Adrenal gland (tissue), 12 donors: ENCODE results near the gene GFOD2. TPM values are rescaled to one million over a fixed set of nuclear protein-coding genes. Genes with fewer than 3 reads are reported as not detected.

Source experiments
- DNase-seq, 7 donors: peaks; one replicate each; pipeline ENCODE4 v3.0.0-alpha.2; 2019 to 2020
- H3K27ac ChIP-seq, 5 donors: fragments of 200-600 bp; sonication (generic) in 4 of 5; 1 replicate in 3 of 5; 2 replicates in 2 of 5; pipeline versions ENCODE4 v1.5.1 to v1.8.0; 2016 to 2020; ENCODE audit warnings: mild to moderate bottlenecking in 1 of 5
- H3K27me3 ChIP-seq: fragments of 200-600 bp; 2 replicates; pipeline ENCODE4 v1.8.0; 2021
- H3K36me3 ChIP-seq, 2 donors: fragments of 200-600 bp; replicated peaks in 1 of 2; 1 replicate in 1 of 2; 2 replicates in 1 of 2; pipeline versions ENCODE4 v1.5.1 to v1.8.0; 2018 to 2022
- H3K4me1 ChIP-seq, 2 donors: fragments of 200-600 bp; replicated peaks in 1 of 2; 1 replicate in 1 of 2; 2 replicates in 1 of 2; pipeline versions ENCODE4 v1.5.1 to v1.8.0; 2018 to 2021
- H3K4me3 ChIP-seq, 4 donors: fragments of 200-600 bp; sonication (generic) in 3 of 4; one replicate each; pipeline ENCODE4 v1.5.1; 2016 to 2018
- H3K9me3 ChIP-seq, 3 donors: fragments of 200-600 bp; sonication (generic) in 1 of 3; replicated peaks in 1 of 3; 1 replicate in 2 of 3; 2 replicates in 1 of 3; pipeline versions ENCODE4 v1.5.1 to v1.8.0; 2016 to 2021
- POLR2A ChIP-seq, 2 donors: fragments of 450-650 bp; IDR thresholded peaks; one replicate each; pipeline ENCODE4 v1.6.1; 2017; ENCODE audit warnings: antibody characterized with exemption in 2 of 2, mild to moderate bottlenecking in 2 of 2, moderate library complexity in 1 of 2
- WGBS, 4 donors: extraction: QIAGEN DNeasy Blood & Tissue Kit in 2 of 4; methylation state at CpG; one replicate each; pipeline versions ENCODE4 v1.1.5 to v1.1.7; 2013 to 2017; 5-methylcytosine and 5-hydroxymethylcytosine counted together
- intact Hi-C, 2 donors: fragments of 100-400 bp; cut with DNase I; formaldehyde crosslinking; loops; one replicate each; pipeline versions ENCODE4 v1.14.1 to v1.15.0; 2022 to 2023
- polyA plus RNA-seq, 3 donors: library from polyadenylated mRNA; stranded (reverse); fragments of 200-250 nt in 2 of 3; fragments of 350-450 nt in 1 of 3; fragmentation: Illumina TruSeq in 1 of 3; extraction: RNeasy Lipid Tissue Mini Kit (QIAGEN cat#74804) in 1 of 3; gene quantifications; one replicate each; pipeline ENCODE4 v1.2.3, GENCODE V29; 2013 to 2014
- total RNA-seq, 9 donors: library from RNA; depleted of rRNA in 4 of 9; stranded (reverse); fragments of >200 nt in 4 of 9; fragments of 120-200 nt in 1 of 9; fragmentation: NEBNext Ultra II Directional in 1 of 9; extraction: Animal tissue kit (Norgen Biotek cat#: 25700) in 1 of 9; gene quantifications; one replicate each; pipeline versions ENCODE4 v1.1.0 to v1.2.4, GENCODE V29; 2013 to 2023
- TF ChIP-seq, protein P1 (sequence below), 6 experiments: fragments of 450-650 bp in 4 of 6; fragments of 200-600 bp in 2 of 6; sonication (generic) in 1 of 6; IDR thresholded peaks; 1 replicate in 5 of 6; 2 replicates in 1 of 6; pipeline versions ENCODE4 v1.5.1 to v1.8.0; 2016 to 2021; ENCODE audit warnings: antibody characterized with exemption in 6 of 6, mild to moderate bottlenecking in 2 of 6, moderate library complexity in 1 of 6
- donor health status: healthy with polysubstance abuse.
- donor health status: Bipolar disorder and iron deficiency.
- donor health status: DM: yes; HTN: yes; CAD: no.
- donor health status: DM: no; HTN: no; CAD: no.
- donor health status: DM: no; HTN: no; CAD: no.
- donor health status: DM: yes; HTN: yes; CAD: no.

The GFOD2 gene
- total and polyA plus RNA-seq, 12 donors, result 14.2 to 43.5 (median 16.7) TPM

- Histone ChIP-seq H3K36me3 (no peaks in the 10 kb centered on the region), H3K27me3 (peaks cover 28% of the 10 kb centered on the region), H3K9me3 (no peaks in the 10 kb centered on the region)
These were observed 70.9 kb downstream of the GFOD2 start for GRCh38 chr16:67648088-67648763.

GRCh38 chr16:67647681-67648080 lies 71.4 kb downstream of the GFOD2 start:
- H3K4me1 ChIP-seq, result peaks cover 0 to 10% of the 10 kb centered on the region in 2 donors
- TF ChIP-seq POLR2A (IDR thresholded peaks at IDR 0.05), result no peak
- TF ChIP-seq, protein P1, sequence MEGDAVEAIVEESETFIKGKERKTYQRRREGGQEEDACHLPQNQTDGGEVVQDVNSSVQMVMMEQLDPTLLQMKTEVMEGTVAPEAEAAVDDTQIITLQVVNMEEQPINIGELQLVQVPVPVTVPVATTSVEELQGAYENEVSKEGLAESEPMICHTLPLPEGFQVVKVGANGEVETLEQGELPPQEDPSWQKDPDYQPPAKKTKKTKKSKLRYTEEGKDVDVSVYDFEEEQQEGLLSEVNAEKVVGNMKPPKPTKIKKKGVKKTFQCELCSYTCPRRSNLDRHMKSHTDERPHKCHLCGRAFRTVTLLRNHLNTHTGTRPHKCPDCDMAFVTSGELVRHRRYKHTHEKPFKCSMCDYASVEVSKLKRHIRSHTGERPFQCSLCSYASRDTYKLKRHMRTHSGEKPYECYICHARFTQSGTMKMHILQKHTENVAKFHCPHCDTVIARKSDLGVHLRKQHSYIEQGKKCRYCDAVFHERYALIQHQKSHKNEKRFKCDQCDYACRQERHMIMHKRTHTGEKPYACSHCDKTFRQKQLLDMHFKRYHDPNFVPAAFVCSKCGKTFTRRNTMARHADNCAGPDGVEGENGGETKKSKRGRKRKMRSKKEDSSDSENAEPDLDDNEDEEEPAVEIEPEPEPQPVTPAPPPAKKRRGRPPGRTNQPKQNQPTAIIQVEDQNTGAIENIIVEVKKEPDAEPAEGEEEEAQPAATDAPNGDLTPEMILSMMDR (IDR thresholded peaks at IDR 0.05), result no peak
- H3K27me3 ChIP-seq, result peaks cover 26% of the 10 kb centered on the region
- H3K27ac ChIP-seq, result no peak overlapping the region
- no peak overlapping the region for H3K4me3 ChIP-seq
- no peaks in the 10 kb centered on the region for H3K36me3 ChIP-seq
- DNase-seq, result no peak
- WGBS, 4 donors, result 57 to 77% (median 73%) methylated on average over 7 to 13 of the region's 13 CpGs
- H3K9me3 ChIP-seq, result no peaks in the 10 kb centered on the region
- intact Hi-C loops, result loop anchor here in 1 of 2 donors (5.0 kb wide), 1 partner anchor 100 kb away; no protein-coding TSS in a partner anchor

More at GRCh38 chr16:67648088-67648763, 70.9 kb downstream of the GFOD2 start:
- H3K27ac ChIP-seq, result no peak overlapping the region
- TF ChIP-seq, protein P1 (IDR thresholded peaks at IDR 0.05), result no peak
- H3K4me3 ChIP-seq, result no peak overlapping the region
- peaks cover 1 to 10% of the 10 kb centered on the region in 2 donors for H3K4me1 ChIP-seq
- WGBS, 4 donors, result 22 to 50% (median 38%) methylated on average over 3 to 65 of the region's 65 CpGs
- no peak for DNase-seq
- intact Hi-C loops, result loop anchor here in 1 of 2 donors (5.0 kb wide), 1 partner anchor 101 kb away; no protein-coding TSS in a partner anchor

GRCh38 chr16:67647111-67647651 lies 71.9 kb downstream of the GFOD2 start:
- H3K4me1 ChIP-seq, result peaks cover 0 to 15% of the 10 kb centered on the region in 2 donors
- H3K27me3 ChIP-seq, result peaks cover 26% of the 10 kb centered on the region
- intact Hi-C loops, result loop anchor here in 1 of 2 donors (5.0 kb wide), 1 partner anchor 100 kb away; no protein-coding TSS in a partner anchor
- H3K27ac ChIP-seq, result no peak overlapping the region
- TF ChIP-seq, protein P1 (IDR thresholded peaks at IDR 0.05), result no peak
- no peak for TF ChIP-seq POLR2A (IDR thresholded peaks at IDR 0.05)
- no peaks in the 10 kb centered on the region for H3K9me3 ChIP-seq
- DNase-seq, result no peak
- H3K36me3 ChIP-seq, result no peaks in the 10 kb centered on the region
- H3K4me3 ChIP-seq, result no peak overlapping the region
- 67 to 80% (median 76%) methylated on average over 2 to 15 of the region's 15 CpGs for WGBS, 4 donors

DNA sequence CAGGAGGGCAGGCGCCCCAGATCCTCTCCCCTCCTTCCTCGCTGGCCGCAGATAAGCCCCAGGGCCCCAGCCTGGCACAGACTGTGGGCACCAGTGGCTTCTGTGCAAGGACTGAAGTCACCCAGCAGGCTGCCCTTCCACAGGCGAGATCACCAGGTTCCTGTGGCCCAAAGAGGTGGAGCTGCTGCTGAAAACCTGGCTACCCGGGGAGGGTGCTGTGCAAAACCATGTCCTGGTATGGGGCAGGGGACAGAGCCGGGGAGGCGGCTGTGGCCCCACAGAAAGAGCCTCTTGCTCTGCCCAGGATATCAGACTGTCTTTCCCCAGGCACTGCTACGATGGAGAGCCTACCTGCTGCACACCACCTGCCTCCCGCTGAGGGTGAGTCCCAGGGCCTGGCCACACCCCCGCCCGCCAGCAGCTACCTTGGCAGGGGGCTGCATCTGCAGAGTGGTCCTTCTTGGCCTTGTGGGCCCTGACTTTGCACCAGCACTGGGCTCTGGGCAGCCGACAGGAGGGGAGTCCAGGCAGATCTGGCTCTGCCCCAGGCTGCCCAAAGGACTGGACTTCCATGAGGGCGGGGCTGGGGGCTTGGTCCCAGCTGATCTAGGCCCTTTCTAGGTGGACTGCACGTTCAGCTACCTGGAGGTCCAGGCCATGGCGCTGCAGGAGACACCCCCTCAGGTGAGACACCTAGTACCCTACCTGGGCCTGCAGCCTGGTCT lies 73.6 kb downstream of the GFOD2 start:
- Histone ChIP-seq H3K9me3 (no peaks in the 10 kb centered on the region), H3K36me3 (no peaks in the 10 kb centered on the region), H3K27me3 (peaks cover 26% of the 10 kb centered on the region), H3K27ac (no peak overlapping the region), H3K4me1 (peaks cover 0 to 17% of the 10 kb centered on the region in 2 donors), H3K4me3 (no peak overlapping the region)
- intact Hi-C loops, result loop anchor here in 1 of 2 donors (5.0 kb wide), 1 partner anchor 98 kb away; no protein-coding TSS in a partner anchor
- TF ChIP-seq POLR2A (IDR thresholded peaks at IDR 0.05), result no peak
- TF ChIP-seq, protein P1 (IDR thresholded peaks at IDR 0.05), result no peak
- WGBS, 4 donors, result 76 to 90% (median 84%) methylated on average over 5 to 15 of the region's 15 CpGs
- DNase-seq, result no peak
